ENCODE measurements around the gene TBCC. TPM values are rescaled to one million over a fixed set of nuclear protein-coding genes. Genes with fewer than 3 reads are reported as not detected.

TBCC gene
- total RNA-seq, 4 donors from 2014 or later: 16.4 to 30.7 (median 22.0) TPM

DNA sequence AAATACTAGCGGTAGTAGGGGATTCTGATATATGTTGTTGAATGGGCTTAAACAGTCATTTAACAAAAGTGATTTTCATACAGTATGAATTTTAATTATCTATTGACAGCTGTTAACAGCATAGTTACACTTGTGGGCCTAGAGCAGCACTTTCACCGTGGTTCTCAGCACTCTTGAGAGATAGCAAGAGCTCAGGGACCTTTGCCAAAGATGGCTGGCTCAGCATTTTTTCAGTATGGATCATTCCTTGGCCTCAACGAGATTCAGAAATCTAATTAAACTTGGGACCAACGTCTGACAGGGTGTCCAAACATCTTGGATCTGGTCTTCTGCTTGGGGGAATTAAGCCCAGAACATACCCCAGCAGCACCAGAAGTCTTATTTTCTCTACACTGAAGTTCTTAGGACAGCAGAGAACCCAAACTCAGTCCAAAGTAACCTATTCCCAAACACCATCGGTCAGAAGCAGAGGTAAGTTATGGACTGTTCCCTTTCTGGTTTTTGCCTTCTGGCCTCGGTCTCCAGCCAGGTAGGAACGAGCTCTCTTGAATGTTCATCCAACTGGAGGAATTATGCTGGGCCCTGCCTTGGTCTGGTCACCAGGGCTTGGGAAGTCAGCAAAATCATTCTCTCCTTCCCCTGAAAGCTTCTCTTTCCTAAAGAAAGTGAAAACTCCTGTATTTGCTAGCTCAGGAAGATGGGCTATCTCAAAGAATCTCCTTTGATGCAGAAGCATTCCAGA, 49.2 kb downstream of the TBCC start:
- DNase-seq (ENCODE audit: low spot score): no peak
- TF ChIP-seq, protein P1, sequence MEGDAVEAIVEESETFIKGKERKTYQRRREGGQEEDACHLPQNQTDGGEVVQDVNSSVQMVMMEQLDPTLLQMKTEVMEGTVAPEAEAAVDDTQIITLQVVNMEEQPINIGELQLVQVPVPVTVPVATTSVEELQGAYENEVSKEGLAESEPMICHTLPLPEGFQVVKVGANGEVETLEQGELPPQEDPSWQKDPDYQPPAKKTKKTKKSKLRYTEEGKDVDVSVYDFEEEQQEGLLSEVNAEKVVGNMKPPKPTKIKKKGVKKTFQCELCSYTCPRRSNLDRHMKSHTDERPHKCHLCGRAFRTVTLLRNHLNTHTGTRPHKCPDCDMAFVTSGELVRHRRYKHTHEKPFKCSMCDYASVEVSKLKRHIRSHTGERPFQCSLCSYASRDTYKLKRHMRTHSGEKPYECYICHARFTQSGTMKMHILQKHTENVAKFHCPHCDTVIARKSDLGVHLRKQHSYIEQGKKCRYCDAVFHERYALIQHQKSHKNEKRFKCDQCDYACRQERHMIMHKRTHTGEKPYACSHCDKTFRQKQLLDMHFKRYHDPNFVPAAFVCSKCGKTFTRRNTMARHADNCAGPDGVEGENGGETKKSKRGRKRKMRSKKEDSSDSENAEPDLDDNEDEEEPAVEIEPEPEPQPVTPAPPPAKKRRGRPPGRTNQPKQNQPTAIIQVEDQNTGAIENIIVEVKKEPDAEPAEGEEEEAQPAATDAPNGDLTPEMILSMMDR (IDR thresholded peaks at IDR 0.05): no peak
- no peak for ATAC-seq (ENCODE audit: low FRiP score)

DNA sequence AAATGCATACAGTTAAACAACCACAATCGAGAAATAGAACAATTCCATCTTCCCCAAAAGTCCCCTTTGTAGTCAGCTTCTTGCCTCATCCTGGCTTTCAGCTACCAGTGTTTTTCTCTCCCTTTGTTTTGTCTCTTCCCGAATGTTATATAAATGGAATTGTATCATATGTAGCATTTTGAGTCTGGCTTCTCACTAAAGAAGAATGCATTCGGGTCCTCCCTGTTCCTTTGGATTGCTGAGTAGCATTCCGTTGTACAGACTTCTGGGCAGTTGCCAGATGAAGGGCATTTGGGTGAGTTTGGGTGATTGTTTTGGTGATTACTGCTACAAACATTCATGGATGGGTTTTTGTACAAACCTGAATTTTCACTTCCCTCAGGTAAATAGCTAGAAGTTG, 51.3 kb downstream of the TBCC start:
- TF ChIP-seq, protein P1 (IDR thresholded peaks at IDR 0.05): no peak
- ATAC-seq (ENCODE audit: low FRiP score) (peak; percentile 43), DNase-seq (ENCODE audit: low spot score) (no peak)

Other genes with a start within 250 kb of the TBCC start
- 10 to 100 TPM; 20.8 to 42.9 (median 26.6) TPM for gene UBR2, start 182.1 kb downstream of the TBCC start, total RNA-seq
- gene PRPH2, start 23.5 kb downstream of the TBCC start, total RNA-seq: 1 to 10 TPM in 1 of 4 donors, under 1 TPM in 3; 0.38 to 1.4 (median 0.54) TPM
- gene BICRAL, start 35.9 kb upstream of the TBCC start, total RNA-seq: 10 to 100 TPM in 3 of 4 donors, 1 to 10 TPM in 1; 7.6 to 18.8 (median 12.9) TPM
- 100 to 1,000 TPM in 2 of 4 donors, 10 to 100 TPM in 2; 93.0 to 138 (median 105) TPM for gene RPL7L1, start 133.5 kb upstream of the TBCC start, total RNA-seq
- under 1 TPM in 1 of 4 donors, not detected in 3; 0.72 TPM for gene PTCRA, start 169.9 kb upstream of the TBCC start, total RNA-seq
- gene CNPY3, start 183.4 kb upstream of the TBCC start, total RNA-seq: 10 to 100 TPM; 28.4 to 43.7 (median 32.6) TPM
- 1 to 10 TPM in 2 of 4 donors, under 1 TPM in 1, not detected in 1; 0.84 to 1.1 (median 1.0) TPM for gene GNMT, start 214.7 kb upstream of the TBCC start, total RNA-seq
- 10 to 100 TPM in 3 of 4 donors, 1 to 10 TPM in 1; 5.0 to 22.1 (median 12.8) TPM for gene PEX6, start 233.1 kb upstream of the TBCC start, total RNA-seq
- gene PPP2R5D, start 238.5 kb upstream of the TBCC start, total RNA-seq: 10 to 100 TPM; 18.0 to 41.5 (median 37.4) TPM